GM15510 (cell line): ENCODE measurements around the gene CCR5AS.

Experiments used
- POLR2A ChIP-seq: IDR thresholded peaks from 3 replicates; pipeline ENCODE4 v1.6.1; 2011; ENCODE audit warnings: borderline replicate concordance; ENCODE audit not compliant: insufficient read length; ENCODE audit errors: extremely low read depth

CCR5AS gene

GRCh38 chr3:46406788-46407611 lies at the start of gene CCR5AS, which contains the start of gene CCRL2:
Gene CCR5AS (minus strand): TSS chr3:46407066.
Gene CCRL2 (plus strand): TSS chr3:46407259. CDS start chr3:46408080, 821 bp downstream.
- no peak for TF ChIP-seq POLR2A

GRCh38 chr3:46456118-46456517 lies 49.3 kb upstream of the CCR5AS start:
- no peak for TF ChIP-seq POLR2A

GRCh38 chr3:46455231-46456115 lies 48.6 kb upstream of the CCR5AS start:
- no peak for TF ChIP-seq POLR2A

GRCh38 chr3:46454606-46455005 lies 47.7 kb upstream of the CCR5AS start:
- TF ChIP-seq POLR2A, result no peak

GRCh38 chr3:46454209-46454595 lies 47.3 kb upstream of the CCR5AS start:
- no peak for TF ChIP-seq POLR2A

- no peak for TF ChIP-seq POLR2A
Observed at GRCh38 chr3:46453526-46454208, 46.8 kb upstream of the CCR5AS start.

GRCh38 chr3:46449755-46450552 lies 43.1 kb upstream of the CCR5AS start:
- TF ChIP-seq POLR2A, result no peak

- TF ChIP-seq POLR2A, result no peak
Observed at GRCh38 chr3:46448721-46449120, 41.9 kb upstream of the CCR5AS start.

- TF ChIP-seq POLR2A, result no peak
Observed at GRCh38 chr3:46447228-46447985, 40.5 kb upstream of the CCR5AS start.

GRCh38 chr3:46442576-46443530 lies 36.0 kb upstream of the CCR5AS start:
- no peak for TF ChIP-seq POLR2A

GRCh38 chr3:46440531-46441294 lies 33.8 kb upstream of the CCR5AS start:
- TF ChIP-seq POLR2A, result no peak

GRCh38 chr3:46438831-46439230 lies 32.0 kb upstream of the CCR5AS start:
- TF ChIP-seq POLR2A, result no peak

GRCh38 chr3:46435081-46435726 lies 28.3 kb upstream of the CCR5AS start:
- no peak for TF ChIP-seq POLR2A
